SK-MEL-5 (cell line): ENCODE measurements around the gene SPIC. TPM values are rescaled to one million over a fixed set of nuclear protein-coding genes. Genes with fewer than 3 reads are reported as not detected.

Source experiments
- DNase-seq: peaks from one replicate; pipeline ENCODE4 v3.0.0-alpha.2; 2016; ENCODE audit warnings: low read depth, low spot score
- in situ Hi-C: cut with HindIII; loops from 2 replicates; pipeline ENCODE4 v1.10.0; 2016; ENCODE audit warnings: low sequenced_read_pairs, high pct_unique_total_duplicates, low pct_unique_long_range_greater_than_20kb
- small RNA-seq, 2 experiments: library from RNA; depleted of rRNA; stranded (forward); fragments of <200 nt; gene quantifications; one replicate each; pipeline ENCODE3, GENCODE V24; 2014
- total RNA-seq: library from RNA; depleted of rRNA; stranded (reverse); fragments of >200 nt; shearing (Covaris generic); gene quantifications from 2 replicates; pipeline ENCODE4 v1.2.3, GENCODE V29; 2014; rRNA removed

The SPIC gene
- total RNA-seq, 1 experiment from 2014 or later, result not detected

DNA sequence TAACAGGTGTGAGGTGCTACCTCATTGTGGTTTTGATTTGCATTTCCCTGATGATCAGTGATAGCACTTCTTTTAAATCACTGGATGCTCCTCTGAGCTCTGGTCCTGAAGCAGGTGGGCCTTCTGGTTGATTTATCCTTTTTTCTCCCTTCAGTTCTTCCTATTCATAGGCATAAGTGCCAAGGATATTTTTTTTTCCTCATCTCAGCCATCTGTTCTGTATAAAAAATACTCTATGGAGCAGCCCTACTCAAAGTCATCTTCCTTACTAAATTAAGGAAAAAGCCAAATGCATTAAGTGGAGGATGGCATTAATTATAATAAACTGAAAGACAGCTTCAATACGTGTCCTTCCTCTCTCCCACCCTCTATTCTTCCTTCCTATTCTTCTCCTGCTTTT lies 18.4 kb downstream of the SPIC start:
- DNase-seq, result no peak
- in situ Hi-C loops, result no loop called here

DNA sequence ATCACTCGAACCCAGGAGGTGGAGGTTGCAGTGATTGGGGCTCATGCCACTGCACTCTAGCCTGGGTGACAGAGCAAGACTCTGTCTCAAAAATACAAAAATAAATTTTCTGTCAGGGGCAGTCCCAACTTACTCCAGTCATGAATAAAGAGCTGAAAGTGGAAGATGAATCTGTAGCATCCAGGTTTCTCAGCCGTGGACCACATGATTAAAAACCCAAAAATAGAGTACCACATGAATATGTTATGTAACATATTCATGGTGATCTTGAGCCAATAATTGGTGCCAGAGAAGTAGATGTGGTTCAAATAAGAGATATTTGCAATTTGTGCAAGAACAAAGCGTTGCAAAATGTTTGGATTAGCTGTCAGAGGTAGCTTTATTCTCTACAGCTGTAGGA lies 23.1 kb downstream of the SPIC start:
- DNase-seq, result no peak

DNA sequence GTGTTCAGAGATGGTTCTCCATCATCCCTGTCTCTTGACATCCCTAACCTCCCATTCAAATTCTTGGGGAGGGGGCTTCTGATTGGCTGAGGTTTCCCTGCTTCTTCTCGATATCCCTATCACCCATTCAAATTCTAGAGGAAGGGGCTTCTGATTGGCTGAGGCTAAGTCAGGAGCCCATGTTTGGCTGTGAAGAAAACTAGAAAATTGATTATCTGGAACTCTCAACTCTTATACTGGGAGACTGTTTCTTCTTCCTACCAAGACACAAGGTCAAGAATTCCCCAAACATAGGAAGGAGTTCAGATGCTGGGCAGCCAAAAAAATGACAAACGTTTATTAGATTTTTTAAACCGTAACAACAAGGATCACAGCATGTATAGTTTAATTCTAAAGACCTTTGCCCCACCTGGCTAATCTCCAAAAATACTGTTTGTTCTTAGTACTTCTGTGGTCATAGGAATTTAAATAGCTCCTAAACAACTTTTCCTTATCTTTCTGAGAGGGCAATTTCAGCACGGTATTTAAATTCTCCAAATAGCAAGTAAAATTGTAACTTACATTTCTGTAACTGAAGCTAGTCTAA lies 26.4 kb downstream of the SPIC start:
- DNase-seq, result no peak
- in situ Hi-C loops, result no loop called here

More for the DNA sequence above, 23.1 kb downstream of the SPIC start:
- in situ Hi-C loops, result no loop called here

DNA sequence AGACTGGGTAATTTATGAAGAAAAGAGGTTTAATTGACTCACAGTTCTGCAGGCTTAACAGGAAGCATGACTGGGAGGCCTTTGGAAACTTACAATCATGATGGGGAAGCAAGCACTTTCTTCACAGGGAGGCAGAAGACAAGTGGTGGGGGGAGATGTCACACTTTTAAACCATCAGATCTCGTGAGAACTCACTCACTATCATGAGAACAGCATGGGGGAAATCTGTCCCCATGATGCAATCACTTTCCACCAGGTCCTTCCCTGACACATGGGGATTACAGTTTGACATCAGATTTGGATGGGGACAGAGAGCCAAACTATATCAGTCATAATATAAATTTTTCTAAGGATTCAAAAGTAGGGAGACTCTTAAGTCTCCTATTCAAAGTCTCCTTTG lies 46.0 kb downstream of the SPIC start:
- DNase-seq, result no peak

DNA sequence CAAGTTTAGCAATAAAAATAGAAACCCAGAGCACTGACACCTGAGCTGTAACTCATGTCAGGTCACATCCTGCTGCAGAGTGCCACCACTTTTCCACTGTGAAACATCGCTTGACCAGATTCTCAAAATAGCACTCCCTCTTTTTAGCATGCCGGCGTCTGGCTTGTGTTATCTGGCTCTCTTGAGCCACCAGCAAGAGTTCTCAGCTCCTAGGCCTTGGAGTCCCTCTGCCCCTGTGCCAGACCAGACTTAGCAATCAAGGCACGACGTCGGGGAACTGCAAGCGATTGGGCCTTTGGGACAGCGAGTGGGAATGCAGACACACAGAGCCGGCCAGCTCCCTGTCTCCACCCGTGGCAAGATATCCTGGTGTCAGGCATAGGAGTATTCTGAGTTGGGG lies 52.5 kb downstream of the SPIC start:
- no peak for DNase-seq
- in situ Hi-C loops, result no loop called here

More for the DNA sequence above, 46.0 kb downstream of the SPIC start:
- in situ Hi-C loops, result no loop called here

DNA sequence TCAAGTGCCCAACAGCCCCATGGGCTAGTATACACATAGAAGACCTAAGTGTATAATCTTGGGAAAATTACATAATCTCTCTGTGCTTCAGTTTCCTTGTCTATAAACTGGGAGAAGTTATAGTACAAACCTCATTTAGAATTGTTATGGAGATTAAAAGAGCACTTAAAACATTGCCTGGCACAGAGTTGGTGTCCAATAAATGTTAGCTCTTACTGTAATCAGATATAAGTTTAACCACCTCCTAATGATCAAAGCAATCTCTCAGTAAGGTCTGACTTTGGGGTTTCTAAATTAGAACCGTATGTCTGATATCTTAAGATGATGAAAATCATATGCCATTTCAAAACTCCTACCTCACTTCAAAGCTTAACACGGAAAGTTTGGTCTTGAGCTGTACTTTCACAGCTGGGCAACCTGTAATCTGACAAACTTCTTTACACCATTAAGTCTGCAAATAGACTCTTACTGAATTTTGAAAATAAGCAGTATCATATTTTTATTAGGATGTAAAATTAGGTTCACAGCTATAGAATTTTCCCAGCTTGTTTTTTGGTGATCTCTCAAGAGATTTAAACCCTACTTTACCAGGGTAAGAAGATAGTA lies 61.0 kb downstream of the SPIC start:
- in situ Hi-C loops, result no loop called here
- DNase-seq, result no peak

Small RNA genes lying within 50 kb of the gene (small RNA-seq; reads per million reads assigned to genes)
- gene RF00019 (0 reads per million in 2 experiments), gene RNA5SP367 (0 reads per million in 2 experiments), gene RNU5E-5P (0.41 to 7.4 reads per million in 2 experiments)

Other genes with a start within 250 kb of the SPIC start
- gene UTP20, start 195.2 kb upstream of the SPIC start, total RNA-seq, result 44.2 and 50.6 TPM in 2 replicates
- 107 and 109 TPM in 2 replicates for gene ARL1, start 67.6 kb upstream of the SPIC start, total RNA-seq
- not detected in 2 replicates for gene MYBPC1, start 119.6 kb downstream of the SPIC start, total RNA-seq
- 137 and 161 TPM in 2 replicates for gene CHPT1, start 222.3 kb downstream of the SPIC start, total RNA-seq